Smooth muscle cell (in vitro differentiated cells): ENCODE measurements around the gene GMEB2. TPM values are rescaled to one million over a fixed set of nuclear protein-coding genes. Genes with fewer than 3 reads are reported as not detected.

Experiments used
- DNase-seq: peaks from one replicate; lab custom pipeline; 2025; ENCODE audit not compliant: unreplicated experiment; lab: John Stamatoyannopoulos, UW
- H2AFZ ChIP-seq: fragments of 200-600 bp; sonication (generic); 2 replicates; pipeline ENCODE4 v1.6.0; 2016; ENCODE audit warnings: antibody characterized with exemption, low read depth, mild to moderate bottlenecking
- H3F3A ChIP-seq: fragments of 200-600 bp; sonication (generic); 2 replicates; pipeline ENCODE4 v1.6.0; 2017; ENCODE audit warnings: antibody characterized with exemption, low read depth
- H3K27ac ChIP-seq: fragments of 200-600 bp; sonication (generic); 2 replicates; pipeline ENCODE4 v1.5.1; 2016; ENCODE audit warnings: low read depth, mild to moderate bottlenecking
- H3K27me3 ChIP-seq: fragments of 200-600 bp; sonication (generic); 2 replicates; pipeline ENCODE4 v1.6.1; 2016; ENCODE audit warnings: low read depth, mild to moderate bottlenecking
- H3K36me3 ChIP-seq: fragments of 200-600 bp; sonication (generic); 2 replicates; pipeline ENCODE4 v1.5.1; 2016; ENCODE audit warnings: low read depth
- H3K4me1 ChIP-seq: fragments of 200-600 bp; sonication (generic); 2 replicates; pipeline ENCODE4 v1.5.1; 2016; ENCODE audit warnings: low read depth
- H3K4me2 ChIP-seq: fragments of 200-600 bp; sonication (generic); 2 replicates; pipeline ENCODE4 v1.6.0; 2016; ENCODE audit warnings: mild to moderate bottlenecking
- H3K4me3 ChIP-seq: fragments of 200-600 bp; sonication (generic); 2 replicates; pipeline ENCODE4 v1.5.1; 2016; ENCODE audit warnings: mild to moderate bottlenecking
- H3K79me2 ChIP-seq: fragments of 200-600 bp; sonication (generic); 2 replicates; pipeline ENCODE4 v1.6.0; 2016; ENCODE audit warnings: low read depth, mild to moderate bottlenecking
- H3K9ac ChIP-seq: fragments of 200-600 bp; sonication (generic); 2 replicates; pipeline ENCODE4 v1.6.0; 2016; ENCODE audit warnings: low read depth
- H3K9me3 ChIP-seq: fragments of 200-600 bp; sonication (generic); replicated peaks from 2 replicates; pipeline ENCODE4 v1.5.1; 2016; ENCODE audit warnings: low read depth
- H4K20me1 ChIP-seq: fragments of 200-600 bp; sonication (generic); 2 replicates; pipeline ENCODE4 v1.6.0; 2016; ENCODE audit warnings: low read depth
- WGBS: methylation state at CpG from one replicate; pipeline ENCODE4 v1.1.7; 2016; ENCODE audit warnings: low lambda C conversion rate; 5-methylcytosine and 5-hydroxymethylcytosine counted together
- polyA plus RNA-seq: library from polyadenylated mRNA; unstranded; fragments of >200 nt; fragmentation: Nextera tagmentation; extraction: Ambion mirVana; gene quantifications from 2 replicates; pipeline ENCODE4 v1.2.1, GENCODE V29; 2016
- total RNA-seq: library from RNA; depleted of rRNA; stranded (reverse); fragments of >200 nt; gene quantifications from 2 replicates; pipeline ENCODE4 v1.2.3, GENCODE V29; 2014
- TF ChIP-seq, protein P1 (sequence below): fragments of 200-600 bp; sonication (generic); IDR thresholded peaks from 2 replicates; pipeline ENCODE4 v1.5.1; 2017; ENCODE audit warnings: borderline replicate concordance, mild to moderate bottlenecking, antibody characterized with exemption; ENCODE audit not compliant: insufficient read depth, poor library complexity, severe bottlenecking

Gene GMEB2
- total and polyA plus RNA-seq, 2 experiments from 2014 or later = 8.9 to 11.3 TPM

DNA sequence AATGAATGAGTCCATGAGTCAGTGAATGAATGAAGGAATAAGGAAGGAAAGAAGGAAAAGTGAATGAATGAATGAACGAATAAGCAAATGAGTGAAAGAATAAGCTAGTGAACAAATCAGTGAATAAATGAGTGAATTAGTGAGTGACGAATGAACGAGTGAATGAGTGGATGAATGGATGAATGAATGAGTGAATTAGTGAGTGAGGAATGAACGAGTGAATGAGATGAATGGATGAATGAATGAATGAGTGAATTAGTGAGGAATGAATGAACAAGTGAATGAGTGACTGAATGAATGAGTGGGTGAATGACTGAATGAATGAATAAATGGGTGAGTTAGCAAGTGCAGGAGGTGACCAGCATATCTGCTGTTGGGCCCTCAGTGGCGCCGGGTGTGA is 83.2 kb downstream of the GMEB2 start:
- no peaks in the 10 kb centered on the region for H3K36me3 ChIP-seq
- no peak overlapping the region for H3K9ac ChIP-seq
- H3K79me2 ChIP-seq = no peaks in the 10 kb centered on the region
- no peak overlapping the region for H3K4me3 ChIP-seq
- no peak overlapping the region for H3K27ac ChIP-seq
- no peak overlapping the region for H2AFZ ChIP-seq
- no peaks in the 10 kb centered on the region for H4K20me1 ChIP-seq
- no peaks in the 10 kb centered on the region for H3K4me1 ChIP-seq
- 93% methylated on average over 6 of the region's 6 CpGs for WGBS
- TF ChIP-seq, protein P1, sequence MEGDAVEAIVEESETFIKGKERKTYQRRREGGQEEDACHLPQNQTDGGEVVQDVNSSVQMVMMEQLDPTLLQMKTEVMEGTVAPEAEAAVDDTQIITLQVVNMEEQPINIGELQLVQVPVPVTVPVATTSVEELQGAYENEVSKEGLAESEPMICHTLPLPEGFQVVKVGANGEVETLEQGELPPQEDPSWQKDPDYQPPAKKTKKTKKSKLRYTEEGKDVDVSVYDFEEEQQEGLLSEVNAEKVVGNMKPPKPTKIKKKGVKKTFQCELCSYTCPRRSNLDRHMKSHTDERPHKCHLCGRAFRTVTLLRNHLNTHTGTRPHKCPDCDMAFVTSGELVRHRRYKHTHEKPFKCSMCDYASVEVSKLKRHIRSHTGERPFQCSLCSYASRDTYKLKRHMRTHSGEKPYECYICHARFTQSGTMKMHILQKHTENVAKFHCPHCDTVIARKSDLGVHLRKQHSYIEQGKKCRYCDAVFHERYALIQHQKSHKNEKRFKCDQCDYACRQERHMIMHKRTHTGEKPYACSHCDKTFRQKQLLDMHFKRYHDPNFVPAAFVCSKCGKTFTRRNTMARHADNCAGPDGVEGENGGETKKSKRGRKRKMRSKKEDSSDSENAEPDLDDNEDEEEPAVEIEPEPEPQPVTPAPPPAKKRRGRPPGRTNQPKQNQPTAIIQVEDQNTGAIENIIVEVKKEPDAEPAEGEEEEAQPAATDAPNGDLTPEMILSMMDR = no peak
- no peaks in the 10 kb centered on the region for H3F3A ChIP-seq
- H3K9me3 ChIP-seq = no peaks in the 10 kb centered on the region
- no peaks in the 10 kb centered on the region for H3K27me3 ChIP-seq
- H3K4me2 ChIP-seq = no peak overlapping the region
- no peak for DNase-seq

DNA sequence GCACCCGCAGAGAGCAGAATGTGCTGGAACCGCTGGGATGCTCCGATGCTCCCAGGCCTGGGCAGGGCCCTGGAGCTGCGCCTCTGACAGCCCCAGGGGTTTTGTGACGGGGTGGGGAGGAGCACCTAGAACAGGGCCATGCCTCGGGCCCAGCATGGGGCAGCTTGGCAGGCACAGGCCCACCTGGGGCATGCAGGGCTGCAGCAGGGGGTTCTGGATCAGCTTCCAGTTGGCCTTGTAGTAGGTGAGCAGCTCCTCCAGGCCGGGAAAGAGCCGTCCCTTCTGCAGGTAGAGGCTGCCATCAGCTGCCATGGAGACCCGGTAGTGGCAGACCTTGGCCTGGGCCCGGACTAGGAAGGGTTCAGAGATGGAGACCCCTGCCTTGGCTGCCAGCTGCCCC is 83.8 kb downstream of the GMEB2 start:
- H3K27ac ChIP-seq = no peak overlapping the region
- H3K4me1 ChIP-seq = peaks cover 3% of the 10 kb centered on the region
- H3K9me3 ChIP-seq = no peaks in the 10 kb centered on the region
- no peaks in the 10 kb centered on the region for H3K79me2 ChIP-seq
- H2AFZ ChIP-seq = no peak overlapping the region
- no peaks in the 10 kb centered on the region for H4K20me1 ChIP-seq
- no peak overlapping the region for H3K9ac ChIP-seq
- no peak for DNase-seq
- H3K4me2 ChIP-seq = no peak overlapping the region
- WGBS = 90% methylated on average over 10 of the region's 10 CpGs
- TF ChIP-seq, protein P1 = no peak
- H3K27me3 ChIP-seq = no peaks in the 10 kb centered on the region
- H3K4me3 ChIP-seq = no peak overlapping the region
- H3F3A ChIP-seq = no peaks in the 10 kb centered on the region
- H3K36me3 ChIP-seq = no peaks in the 10 kb centered on the region

DNA sequence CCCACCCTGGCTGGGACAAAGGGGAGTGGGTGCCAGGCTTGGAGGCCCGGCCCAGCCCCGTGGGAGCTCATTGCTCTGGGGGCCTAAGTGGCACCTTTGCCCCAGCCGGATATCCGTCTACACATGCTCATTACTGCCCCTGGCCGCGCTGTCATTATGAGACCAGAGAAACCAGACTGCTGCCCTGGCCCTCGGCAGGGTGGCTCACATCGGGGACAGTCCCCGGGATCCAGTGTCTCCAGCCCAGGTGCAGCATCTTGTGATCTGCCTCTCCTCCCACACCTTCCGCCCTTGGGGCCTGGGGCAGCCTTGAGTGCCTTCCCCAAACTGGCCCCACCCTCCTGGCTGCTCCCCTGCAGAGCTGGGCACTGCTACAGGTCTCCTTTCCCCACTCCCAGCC is 84.2 kb downstream of the GMEB2 start:
- Histone ChIP-seq H3K27me3 (no peaks in the 10 kb centered on the region), H4K20me1 (no peaks in the 10 kb centered on the region), H3F3A (no peaks in the 10 kb centered on the region), H3K27ac (no peak overlapping the region), H3K4me2 (no peak overlapping the region), H3K79me2 (no peaks in the 10 kb centered on the region), H3K9me3 (no peaks in the 10 kb centered on the region), H3K4me1 (peaks cover 3% of the 10 kb centered on the region), H3K4me3 (no peak overlapping the region), H3K36me3 (no peaks in the 10 kb centered on the region), H3K9ac (no peak overlapping the region), H2AFZ (no peak overlapping the region)
- TF ChIP-seq, protein P1 = no peak
- DNase-seq = no peak
- WGBS = 82% methylated on average over 10 of the region's 10 CpGs

DNA sequence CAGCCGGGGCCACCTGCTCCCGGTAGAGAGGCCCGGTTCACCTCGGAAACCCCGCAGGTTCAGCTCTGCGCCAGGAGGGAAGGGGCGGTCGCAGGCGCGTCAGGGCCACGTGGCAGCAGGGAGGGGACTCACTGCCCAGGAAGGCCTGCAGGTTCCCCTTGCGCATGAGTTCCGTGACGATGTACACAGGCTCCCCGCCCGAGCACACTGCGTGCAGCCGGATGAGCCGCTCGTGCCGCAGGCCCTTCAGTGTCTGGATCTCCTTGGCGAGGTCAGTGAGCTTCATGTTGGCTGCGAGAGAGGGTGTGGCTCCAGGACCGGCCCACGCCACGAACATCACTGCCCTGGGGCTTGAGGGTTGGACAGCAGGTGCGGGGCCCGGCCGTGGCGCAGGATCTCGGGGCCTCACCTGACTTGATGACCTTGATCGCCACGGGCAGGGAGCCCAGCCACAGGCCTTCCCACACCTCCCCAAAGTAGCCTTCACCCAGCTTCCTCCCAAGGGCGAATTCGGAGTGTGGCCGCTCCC is 84.8 kb downstream of the GMEB2 start:
- no peaks in the 10 kb centered on the region for H4K20me1 ChIP-seq
- no peak overlapping the region for H3K9ac ChIP-seq
- H3K4me3 ChIP-seq = no peak overlapping the region
- no peak for DNase-seq
- 87% methylated on average over 34 of the region's 36 CpGs for WGBS
- no peak overlapping the region for H2AFZ ChIP-seq
- H3K79me2 ChIP-seq = no peaks in the 10 kb centered on the region
- TF ChIP-seq, protein P1 = no peak
- peaks cover 3% of the 10 kb centered on the region for H3K4me1 ChIP-seq
- no peak overlapping the region for H3K4me2 ChIP-seq
- H3K27ac ChIP-seq = no peak overlapping the region
- no peaks in the 10 kb centered on the region for H3K36me3 ChIP-seq
- H3F3A ChIP-seq = no peaks in the 10 kb centered on the region
- no peaks in the 10 kb centered on the region for H3K9me3 ChIP-seq
- H3K27me3 ChIP-seq = no peaks in the 10 kb centered on the region
